ENCODE data around the gene DIS3L.
"Not testable (repeated sequence)": the region's sequence is repeated elsewhere in the genome, so short reads cannot be mapped to it uniquely, and the experiment has no call there.

DIS3L gene

GRCh38 chr15:66293419-66294156 lies at the start of gene DIS3L:
DIS3L (plus strand) TSS chr15:66293568; CDS start chr15:66293597, 29 bp downstream.
- DNase-seq: no peak

GRCh38 chr15:66245832-66246231 lies 47.5 kb upstream of the DIS3L start:
- not testable (repeated sequence) for DNase-seq

- no peak for DNase-seq
Measured at GRCh38 chr15:66246937-66247336, 46.4 kb upstream of the DIS3L start.

GRCh38 chr15:66249605-66250174 lies 43.7 kb upstream of the DIS3L start:
- DNase-seq: no peak

GRCh38 chr15:66251065-66251789 lies 42.1 kb upstream of the DIS3L start:
- no peak for DNase-seq

GRCh38 chr15:66251790-66252684 lies 41.3 kb upstream of the DIS3L start:
- DNase-seq: no peak

- DNase-seq: no peak
Measured at GRCh38 chr15:66252685-66253417, 40.5 kb upstream of the DIS3L start.

GRCh38 chr15:66253418-66254088 lies 39.8 kb upstream of the DIS3L start, which contains the start of gene MEGF11:
MEGF11 (minus strand) TSS chr15:66253750; CDS start chr15:66128403, 125,347 bp downstream.
- no peak for DNase-seq

- DNase-seq: no peak
Measured at GRCh38 chr15:66254089-66254950, 39.0 kb upstream of the DIS3L start.

- DNase-seq: no peak
Measured at GRCh38 chr15:66254951-66255676, 38.3 kb upstream of the DIS3L start.

GRCh38 chr15:66256692-66257091 lies 36.7 kb upstream of the DIS3L start:
- no peak for DNase-seq

GRCh38 chr15:66261056-66261455 lies 32.3 kb upstream of the DIS3L start:
- DNase-seq: no peak

- not testable (repeated sequence) for DNase-seq
Measured at GRCh38 chr15:66262837-66263236, 30.5 kb upstream of the DIS3L start.

GRCh38 chr15:66264859-66265513 lies 28.4 kb upstream of the DIS3L start:
- DNase-seq: no peak

- no peak for DNase-seq
Measured at GRCh38 chr15:66269326-66270090, 23.9 kb upstream of the DIS3L start.

GRCh38 chr15:66270932-66271331 lies 22.4 kb upstream of the DIS3L start:
- DNase-seq: no peak

GRCh38 chr15:66275352-66275751 lies 18.0 kb upstream of the DIS3L start:
- DNase-seq: no peak

- no peak for DNase-seq
Measured at GRCh38 chr15:66276546-66276945, 16.8 kb upstream of the DIS3L start.
